Measurements from ENCODE around the gene KASH5. TPM values are rescaled to one million over a fixed set of nuclear protein-coding genes. Genes with fewer than 3 reads are reported as not detected.

The KASH5 gene
- total and polyA plus RNA-seq, 2 of the 8 experiments (the other 6 are each of a cell fraction or from before 2014, with no cell fraction given) = 0.05 to 0.19 TPM

DNA sequence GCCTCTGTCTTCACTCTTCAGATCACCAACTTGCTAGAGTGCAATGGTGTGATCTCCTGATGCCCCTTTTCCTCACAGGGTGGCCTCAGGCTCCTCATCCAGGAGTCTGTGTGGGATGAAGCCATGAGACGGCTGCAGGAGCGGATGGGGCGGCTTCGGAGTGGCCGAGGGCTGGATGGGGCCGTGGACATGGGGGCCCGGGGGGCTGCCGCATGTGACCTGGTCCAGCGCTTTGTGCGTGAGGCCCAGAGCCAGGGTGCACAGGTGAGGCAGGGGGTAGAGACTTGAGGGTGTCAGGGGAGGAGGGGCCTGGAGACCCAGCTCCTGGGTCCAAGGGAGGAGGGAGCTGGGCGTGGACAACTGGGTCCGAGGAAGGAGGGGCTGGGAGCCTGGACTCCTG is 74.4 kb downstream of the KASH5 start:
- Histone ChIP-seq H3K79me2 (ENCODE audit: control insufficient read depth in 1 of 2, insufficient read depth in 2 of 2, low read length in 2 of 2) (no peaks in the 10 kb centered on the region), H2BK15ac (ENCODE audit: low read length) (no peak overlapping the region), H4K20me1 (replicated peaks in 1 of 2; ENCODE audit: control insufficient read depth in 1 of 2, insufficient read depth in 2 of 2, low read length in 2 of 2) (no peaks in the 10 kb centered on the region), H3K4me2 (ENCODE audit: insufficient read depth in 1 of 2, low read depth in 2 of 2, low read length in 2 of 2) (no peak overlapping the region), H3K79me1 (ENCODE audit: low read depth, low read length) (no peaks in the 10 kb centered on the region; the same call in 1 of the 2 replicates), H3K9ac (replicated peaks in 1 of 4; ENCODE audit: extremely low read depth in 1 of 4, low read depth in 3 of 4, low read length in 3 of 4) (no peak overlapping the region), H2BK12ac (ENCODE audit: low read depth, low read length) (no peak overlapping the region), H3K27ac (ENCODE audit: low read depth, low read length) (no peak overlapping the region), H3K36me3 (ENCODE audit: control insufficient read depth in 2 of 4, insufficient read depth in 4 of 4, low read length in 3 of 4) (peaks cover 0 to 17% (median 6%) of the 10 kb centered on the region in 4 experiments; a peak in 4 of 8 replicates), H3K14ac (ENCODE audit: insufficient read length) (no peak overlapping the region), H4K91ac (replicated peaks; ENCODE audit: insufficient read length, low read length) (no peak overlapping the region), H3K9me3 (ENCODE audit: insufficient read depth in 2 of 2, low read depth in 1 of 2, low read length in 1 of 2) (no peaks in the 10 kb centered on the region), H3K56ac (replicated peaks; ENCODE audit: insufficient read length, low read depth, low read length) (no peak overlapping the region), H3K23me2 (ENCODE audit: low read depth, low read length) (no peaks in the 10 kb centered on the region), H2BK120ac (replicated peaks; ENCODE audit: low read depth, low read length) (no peak overlapping the region), H3K18ac (ENCODE audit: extremely low read depth, low read length) (no peak overlapping the region), H3K4ac (replicated peaks; ENCODE audit: insufficient read length, low read depth, low read length) (no peak overlapping the region), H3K27me3 (replicated peaks in 1 of 4; ENCODE audit: control insufficient read depth in 3 of 4, extremely low read depth in 1 of 4, insufficient read depth in 3 of 4, low read length in 3 of 4) (no peaks in the 10 kb centered on the region), H2BK20ac (ENCODE audit: low read length) (no peak overlapping the region), H2AK5ac (ENCODE audit: low read depth, low read length) (no peak overlapping the region), H2BK5ac (ENCODE audit: low read depth, low read length) (no peak overlapping the region), H3K23ac (ENCODE audit: insufficient read length) (no peak overlapping the region), H3K4me3 (ENCODE audit: extremely low read depth in 1 of 4, insufficient read depth in 2 of 4, low read depth in 3 of 4, low read length in 4 of 4) (no peak overlapping the region), H4K5ac (ENCODE audit: insufficient read length, low read depth, low read length) (no peak overlapping the region), H3K4me1 (replicated peaks in 1 of 4; ENCODE audit: control insufficient read depth in 3 of 4, insufficient read depth in 4 of 4, low read length in 3 of 4) (no peaks in the 10 kb centered on the region), H2AFZ (ENCODE audit: low read length) (no peak overlapping the region), H4K8ac (ENCODE audit: extremely low read depth, insufficient read depth, low read length) (no peak overlapping the region)
- ChIA-PET POLR2A (ENCODE audit: partially characterized antibody) (no interaction called here), CTCF (ENCODE audit: partially characterized antibody) (interaction anchor here (4.8 kb wide), 1 partner anchor 10 kb away, joined by 28 read pairs; the partner anchor contains the start of gene FLT3LG)
- no peak for DNase-seq (ENCODE audit: low read depth in 1 of 2, low spot score in 2 of 2)
- no peak for FAIRE-seq
- WGBS, 2 experiments (ENCODE audit: extremely low coverage in 1 of 2, insufficient coverage in 1 of 2, insufficient read length in 1 of 2, insufficient replicate concordance in 2 of 2, low coverage in 1 of 2, low lambda C conversion rate in 2 of 2, missing lambda C conversion rate in 1 of 2) = 93% methylated on average over 10 of the region's 12 CpGs; no CpG with 5 or more reads in 1 of the 2 experiments
- TF ChIP-seq CHD2 (IDR thresholded peaks at IDR 0.05; ENCODE audit: low read length) = no peak
- no peak for TF ChIP-seq BCL11A (IDR thresholded peaks at IDR 0.05; ENCODE audit: low read depth in 2 of 2, low read length in 2 of 2)
- no peak for TF ChIP-seq JUND (IDR thresholded peaks at IDR 0.05; ENCODE audit: low read length)
- no peak for TF ChIP-seq KDM1A (IDR thresholded peaks at IDR 0.05; ENCODE audit: borderline replicate concordance, low read length)
- no peak for TF ChIP-seq CBX8 (IDR thresholded peaks at IDR 0.05; ENCODE audit: borderline replicate concordance, low read depth, low read length)
